Neural cell (in vitro differentiated cells): Measurements from ENCODE around the gene ABHD12.

ENCODE experiments used
- EP300 ChIP-seq: fragments of 450-650 bp; conservative IDR thresholded peaks from 2 replicates; pipeline ENCODE4 v1.6.1; 2014; ENCODE audit warnings: antibody characterized with exemption, mild to moderate bottlenecking, moderate library complexity; ENCODE audit not compliant: poor library complexity, severe bottlenecking
- EZH2 ChIP-seq: fragments of 200-600, 300-800 bp; shearing (Covaris generic), sonication (generic); IDR thresholded peaks from 2 replicates; pipeline ENCODE4 v1.6.1; 2014; ENCODE audit warnings: antibody characterized with exemption, low read length, borderline replicate concordance, mild to moderate bottlenecking; ENCODE audit not compliant: insufficient read depth, poor library complexity, severe bottlenecking
- MXI1 ChIP-seq: fragments of 450-650 bp; conservative IDR thresholded peaks from 2 replicates; pipeline ENCODE4 v1.6.1; 2014; ENCODE audit warnings: antibody characterized with exemption, mild to moderate bottlenecking; ENCODE audit not compliant: poor library complexity, severe bottlenecking
- POLR2AphosphoS5 ChIP-seq: IDR thresholded peaks from 2 replicates; pipeline ENCODE4 v1.6.1; 2012
- RAD21 ChIP-seq: fragments of 450-650 bp; conservative IDR thresholded peaks from 2 replicates; pipeline ENCODE4 v1.6.1; 2014; ENCODE audit warnings: antibody characterized with exemption, mild to moderate bottlenecking, moderate library complexity
- REST ChIP-seq: IDR thresholded peaks from 2 replicates; pipeline ENCODE4 v1.6.1; 2012; ENCODE audit warnings: borderline replicate concordance
- SMC3 ChIP-seq: fragments of 450-650 bp; conservative IDR thresholded peaks from 2 replicates; pipeline ENCODE4 v1.6.1; 2014; ENCODE audit warnings: antibody characterized with exemption, mild to moderate bottlenecking, moderate library complexity; ENCODE audit not compliant: poor library complexity
- TAF1 ChIP-seq: IDR thresholded peaks from 2 replicates; pipeline ENCODE4 v1.6.1; 2012; ENCODE audit warnings: low read depth
- TF ChIP-seq, protein P1 (sequence below): fragments of 450-650 bp; IDR thresholded peaks from 2 replicates; pipeline ENCODE4 v1.5.1; 2014; ENCODE audit warnings: antibody characterized with exemption, mild to moderate bottlenecking, moderate library complexity; ENCODE audit not compliant: poor library complexity, severe bottlenecking

DNA sequence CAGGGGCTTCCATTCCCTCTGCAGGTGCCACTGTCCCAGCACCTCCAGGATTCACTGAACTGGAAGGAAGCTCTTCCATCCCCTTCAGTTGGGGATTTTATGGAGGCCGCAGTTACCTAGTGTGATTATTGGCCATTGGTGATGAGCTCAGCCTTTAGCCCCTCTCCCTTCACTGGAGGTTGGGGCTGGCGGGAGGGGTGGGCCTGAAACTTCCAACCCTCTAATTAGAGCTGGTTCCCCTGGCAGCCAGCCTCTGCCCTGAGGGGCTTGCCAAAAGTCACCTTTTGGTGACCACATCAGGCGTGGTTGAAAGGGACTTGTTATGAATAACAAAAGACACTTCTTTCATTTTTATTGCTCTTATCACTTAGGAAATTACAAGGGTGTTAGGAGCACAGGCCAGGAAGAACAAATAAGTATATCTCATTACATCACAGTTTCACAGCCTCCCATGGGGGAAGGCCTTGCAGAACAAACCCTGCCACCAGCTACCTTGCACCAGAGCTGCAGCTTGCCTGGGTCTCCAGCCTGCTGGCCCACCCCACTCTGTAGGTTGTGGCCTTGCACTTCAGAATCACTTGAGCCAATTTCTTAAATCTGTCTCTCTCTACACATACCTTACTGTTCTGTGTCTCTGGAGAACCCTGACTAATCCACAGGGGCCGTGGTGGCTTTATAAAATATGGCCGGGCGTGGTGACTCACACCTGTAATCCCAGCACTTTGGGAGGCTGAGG is 137.8 kb downstream of the ABHD12 start:
- TF ChIP-seq, protein P1, sequence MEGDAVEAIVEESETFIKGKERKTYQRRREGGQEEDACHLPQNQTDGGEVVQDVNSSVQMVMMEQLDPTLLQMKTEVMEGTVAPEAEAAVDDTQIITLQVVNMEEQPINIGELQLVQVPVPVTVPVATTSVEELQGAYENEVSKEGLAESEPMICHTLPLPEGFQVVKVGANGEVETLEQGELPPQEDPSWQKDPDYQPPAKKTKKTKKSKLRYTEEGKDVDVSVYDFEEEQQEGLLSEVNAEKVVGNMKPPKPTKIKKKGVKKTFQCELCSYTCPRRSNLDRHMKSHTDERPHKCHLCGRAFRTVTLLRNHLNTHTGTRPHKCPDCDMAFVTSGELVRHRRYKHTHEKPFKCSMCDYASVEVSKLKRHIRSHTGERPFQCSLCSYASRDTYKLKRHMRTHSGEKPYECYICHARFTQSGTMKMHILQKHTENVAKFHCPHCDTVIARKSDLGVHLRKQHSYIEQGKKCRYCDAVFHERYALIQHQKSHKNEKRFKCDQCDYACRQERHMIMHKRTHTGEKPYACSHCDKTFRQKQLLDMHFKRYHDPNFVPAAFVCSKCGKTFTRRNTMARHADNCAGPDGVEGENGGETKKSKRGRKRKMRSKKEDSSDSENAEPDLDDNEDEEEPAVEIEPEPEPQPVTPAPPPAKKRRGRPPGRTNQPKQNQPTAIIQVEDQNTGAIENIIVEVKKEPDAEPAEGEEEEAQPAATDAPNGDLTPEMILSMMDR, result no peak
- TF ChIP-seq POLR2AphosphoS5 (no peak), EZH2 (no peak), RAD21 (no peak), EP300 (no peak), TAF1 (no peak), REST (no peak), MXI1 (no peak), SMC3 (no peak)
